GM21360 (cell line): ENCODE data around the gene BRD3.
"Not testable (repeated sequence)": the region's sequence is repeated elsewhere in the genome, so short reads cannot be mapped to it uniquely, and the experiment has no call there.

Experiments used
- ATAC-seq: cut with Tn5 transposase; IDR thresholded peaks from one replicate; pipeline ENCODE4 v1.9.1; 2021; ENCODE audit warnings: mild to moderate bottlenecking, moderate library complexity; ENCODE audit not compliant: unreplicated experiment

BRD3 gene

DNA sequence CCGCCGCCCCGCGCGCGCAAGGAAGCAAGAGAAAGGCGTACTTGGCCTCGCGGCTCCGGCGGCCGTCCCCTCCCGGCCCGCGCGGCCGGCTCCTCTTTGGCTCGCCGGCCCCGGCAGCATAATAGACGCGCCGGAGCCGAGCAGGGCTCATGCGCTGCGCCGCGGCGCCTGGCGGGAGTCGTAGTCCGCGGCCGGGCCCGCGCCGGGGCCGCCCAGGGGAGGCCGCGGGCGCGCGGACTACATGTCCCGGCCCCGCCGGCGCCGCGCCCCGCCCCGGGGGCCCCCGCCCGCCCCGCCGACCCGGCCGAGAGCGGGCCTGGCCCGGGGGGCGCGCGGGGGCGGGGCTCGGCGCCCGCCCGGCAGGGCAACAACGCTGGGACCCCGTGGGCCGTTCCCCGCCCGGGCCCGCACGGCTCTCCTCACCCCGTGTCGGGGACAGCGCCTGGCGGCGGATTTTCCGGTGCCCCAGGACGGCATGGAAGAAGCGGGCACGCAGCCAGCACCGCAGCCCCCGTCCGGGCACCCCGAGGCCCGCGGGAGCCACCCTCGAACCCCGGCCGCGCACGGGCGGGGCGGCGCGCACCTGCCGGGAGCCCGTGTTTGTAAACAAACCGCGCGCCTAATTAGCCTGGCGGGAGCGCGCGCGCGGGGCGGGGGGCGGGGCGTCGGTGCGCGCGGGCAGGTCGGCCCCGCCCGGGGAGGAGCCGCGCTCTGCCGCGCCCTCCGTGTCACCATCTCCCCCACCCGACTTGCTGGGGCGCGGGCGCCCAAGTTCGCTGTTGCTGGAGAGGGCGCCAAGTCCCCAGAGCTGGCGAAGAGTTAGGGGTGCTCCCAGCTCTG is at the start of gene BRD3:
BRD3 (minus strand) TSS at position 123 of the 840 bp plus-strand sequence. CDS start 14,549 bp downstream, outside the sequence.
- ATAC-seq, result peak; percentile 63

DNA sequence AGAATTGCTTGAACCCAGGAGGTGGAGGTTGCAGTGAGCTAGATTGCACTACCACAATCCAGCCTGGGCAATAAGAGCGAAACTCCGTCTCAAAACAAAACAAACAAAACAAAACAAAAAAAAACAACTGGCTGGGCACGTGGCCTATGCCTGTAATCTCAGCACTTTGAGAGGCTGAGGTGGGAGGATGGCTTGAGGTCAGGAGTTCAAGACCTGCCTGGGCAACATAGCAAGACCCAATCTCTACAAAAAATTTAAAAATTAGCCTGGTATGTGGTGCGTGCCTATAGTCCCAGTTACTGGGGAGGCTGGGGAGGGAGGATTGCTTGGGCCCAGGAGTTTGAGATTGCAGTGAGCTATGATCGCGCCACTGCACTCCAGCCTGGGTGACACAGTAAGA is 44.7 kb upstream of the BRD3 start:
- ATAC-seq, result no peak

DNA sequence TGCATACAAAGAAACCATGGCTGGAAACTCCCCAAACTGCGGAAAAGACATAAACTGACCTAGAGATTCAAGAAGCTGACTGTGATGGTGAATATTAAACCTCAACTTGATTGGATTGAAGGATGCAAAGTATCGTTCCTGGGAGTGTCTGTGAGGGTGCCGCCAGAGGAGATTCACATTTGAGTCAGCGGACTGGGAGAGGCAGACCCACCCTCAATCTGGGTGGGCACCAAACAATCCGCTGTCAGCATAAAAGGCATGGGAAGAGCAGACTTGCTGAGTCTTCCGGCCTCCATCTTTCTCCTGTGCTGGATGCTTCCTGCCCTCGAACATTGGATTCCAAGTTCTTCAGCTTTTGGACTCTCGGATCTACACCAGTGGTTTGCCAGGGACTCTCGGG is 43.2 kb upstream of the BRD3 start:
- ATAC-seq, result no peak

DNA sequence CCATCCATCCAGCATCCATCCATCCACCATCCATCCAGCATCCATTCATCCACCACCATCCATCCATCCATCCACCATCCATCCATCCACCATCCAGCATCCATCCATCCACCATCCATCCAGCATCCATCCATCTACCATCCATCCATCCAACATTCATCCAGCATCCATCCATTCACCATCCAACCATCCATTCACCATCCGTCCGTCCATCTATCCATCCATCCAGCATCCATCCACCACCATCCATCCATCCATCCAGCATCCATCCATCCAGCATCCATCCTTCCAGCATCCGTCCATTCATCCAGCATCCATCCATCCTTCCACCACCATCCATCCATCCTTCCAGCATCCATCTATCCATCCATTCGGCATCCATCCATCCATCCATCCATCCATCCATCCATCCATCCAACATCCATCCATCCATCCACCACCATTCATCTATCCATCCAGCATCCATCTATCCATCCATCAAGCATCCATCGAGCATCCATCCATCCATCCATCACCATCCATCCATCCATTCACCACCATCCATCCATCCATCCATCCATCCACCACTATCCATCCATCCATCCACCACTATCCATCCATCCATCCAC is 35.7 kb upstream of the BRD3 start:
- no peak for ATAC-seq

DNA sequence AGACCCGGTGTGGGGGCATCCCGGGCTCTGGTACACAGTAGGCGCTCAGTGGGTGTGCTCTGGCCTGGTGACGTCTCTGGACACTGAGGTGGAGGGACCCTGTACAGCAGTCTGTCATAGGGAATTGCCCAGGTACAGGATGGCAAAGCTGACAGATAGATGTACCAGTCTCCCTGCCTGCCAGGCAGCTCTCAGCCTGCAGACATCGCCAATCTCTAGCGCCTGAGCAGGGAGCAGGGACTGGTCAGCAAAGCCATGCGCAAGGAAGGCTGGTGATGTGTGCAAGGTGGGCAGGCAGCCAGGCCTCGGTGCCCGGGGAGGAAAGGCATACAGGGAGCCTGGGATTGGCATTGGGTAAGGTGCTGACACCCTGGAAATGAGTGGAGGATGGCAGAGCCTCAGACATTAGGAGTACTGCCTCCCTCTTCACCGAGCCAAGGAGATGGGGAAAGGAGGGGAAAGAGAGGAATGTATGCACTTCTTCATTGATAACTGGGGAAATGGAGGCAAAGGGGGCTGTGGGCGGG is 33.9 kb upstream of the BRD3 start:
- ATAC-seq, result no peak

DNA sequence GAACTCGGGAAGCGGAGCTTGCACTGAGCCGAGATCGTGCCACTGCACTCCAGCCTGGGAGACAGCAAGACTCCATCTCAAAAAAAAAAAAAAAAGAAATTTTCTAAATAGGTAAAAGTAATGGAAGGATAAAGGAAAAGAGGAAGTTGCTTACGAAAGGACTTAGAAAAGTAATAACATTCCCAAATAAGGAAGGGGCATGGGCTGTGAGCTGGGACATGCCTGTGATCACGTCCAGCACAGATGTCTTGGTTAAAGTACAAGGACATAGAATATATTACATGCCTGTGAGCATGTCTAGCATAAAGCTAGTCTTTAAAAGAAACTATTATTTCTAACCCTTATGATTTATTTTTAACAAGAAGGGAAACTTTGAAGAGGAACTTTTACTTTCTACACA is 33.3 kb upstream of the BRD3 start:
- not testable (repeated sequence) for ATAC-seq

DNA sequence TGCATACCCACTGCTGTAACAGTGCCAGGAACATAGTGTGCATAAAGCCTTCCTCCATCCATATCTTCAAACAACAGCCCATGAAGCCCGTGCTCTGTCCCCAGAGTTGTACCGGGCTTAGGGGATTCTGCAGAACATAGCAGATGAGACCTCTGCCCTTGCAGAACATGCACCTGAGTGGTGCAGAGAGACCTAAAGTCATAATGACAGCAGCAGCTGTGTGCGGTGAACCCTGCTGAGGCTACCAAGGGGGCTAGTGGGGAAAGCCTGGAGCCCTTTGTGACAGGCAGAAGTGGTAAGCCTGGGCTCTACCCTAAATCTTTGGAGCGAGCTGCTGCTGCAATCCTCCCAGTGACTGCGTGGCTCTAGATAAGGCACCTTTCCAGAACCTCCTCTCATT is 32.2 kb upstream of the BRD3 start:
- ATAC-seq, result no peak

DNA sequence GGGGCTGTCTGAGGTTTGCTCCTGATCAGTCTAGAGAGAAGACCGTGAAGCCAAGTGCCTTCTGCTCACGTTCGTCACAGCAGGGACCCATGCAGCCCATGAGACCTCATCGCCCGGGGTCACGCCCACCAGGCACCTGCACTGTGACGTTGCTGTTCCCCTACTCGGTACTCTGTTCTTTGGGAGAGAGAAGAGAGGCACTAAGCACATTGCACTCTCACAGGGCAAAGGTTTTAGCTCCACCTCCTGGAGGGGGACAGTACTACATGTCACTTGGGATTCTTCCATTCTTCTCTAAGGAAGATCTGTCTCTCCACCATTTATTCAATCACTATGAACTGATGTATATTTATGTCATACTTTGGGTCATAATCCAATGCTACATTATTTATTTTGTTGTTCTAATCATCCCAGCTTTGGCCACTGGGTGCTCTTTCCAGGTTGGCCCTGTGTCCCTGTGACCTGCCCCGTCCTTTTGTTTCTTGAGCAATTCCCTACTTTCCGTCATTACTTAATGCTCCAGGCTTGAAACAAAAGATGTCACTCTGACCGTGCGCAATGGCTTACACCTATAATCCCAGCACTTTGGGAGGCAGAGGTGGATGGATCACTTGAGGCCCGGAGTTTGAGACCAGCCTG is 31.4 kb upstream of the BRD3 start:
- ATAC-seq, result no peak

DNA sequence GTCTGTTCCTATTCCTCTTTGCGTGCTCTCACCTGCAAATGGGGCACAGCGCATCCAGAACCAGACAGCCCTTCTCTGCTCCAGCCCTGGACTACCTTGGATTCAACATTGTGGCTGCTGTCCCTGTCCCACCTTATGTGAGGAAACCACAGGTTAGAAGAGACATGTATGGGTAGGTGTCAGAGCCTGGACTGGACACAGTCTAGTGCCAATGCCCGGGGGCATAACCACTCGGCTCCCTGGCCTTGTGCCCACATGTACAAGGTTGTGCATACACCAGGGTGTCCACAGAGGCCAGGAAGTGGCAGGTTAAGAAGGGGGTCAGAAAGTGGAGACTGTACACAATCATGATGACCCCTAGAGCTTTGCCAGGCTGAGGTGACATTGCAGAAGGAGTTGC is 22.1 kb upstream of the BRD3 start:
- ATAC-seq, result no peak

DNA sequence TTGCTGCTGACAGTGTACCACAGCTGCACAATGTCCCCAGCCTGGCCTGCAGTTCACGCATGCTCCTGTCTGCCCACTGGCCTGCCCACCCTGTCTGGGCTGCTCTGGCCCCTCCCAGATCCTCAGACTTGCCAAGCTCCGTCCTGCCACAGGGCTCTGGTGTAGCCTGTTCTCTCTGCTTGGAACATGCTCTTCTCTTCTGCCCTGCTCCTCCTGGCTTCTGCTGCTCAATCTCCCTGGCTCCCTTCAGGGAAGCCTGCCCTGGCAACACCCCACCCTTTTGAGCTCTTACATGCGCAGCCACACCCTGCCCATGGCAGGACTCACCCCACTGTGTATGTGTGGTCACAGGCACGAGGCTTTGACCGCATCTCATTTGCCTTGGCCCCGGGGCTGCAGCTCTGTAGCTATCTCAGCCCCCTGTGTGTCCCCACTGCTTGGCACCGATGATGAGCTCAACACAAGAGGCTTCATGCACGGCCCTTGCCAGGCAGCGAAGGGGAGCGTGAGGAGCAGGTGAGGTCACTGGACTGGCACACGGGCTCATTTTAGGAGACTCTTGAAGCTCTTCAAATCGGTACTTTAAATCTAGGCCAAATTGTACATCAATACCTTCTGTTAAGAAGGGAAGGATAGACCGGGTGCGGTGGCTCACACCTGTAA is 20.4 kb upstream of the BRD3 start:
- ATAC-seq, result no peak

DNA sequence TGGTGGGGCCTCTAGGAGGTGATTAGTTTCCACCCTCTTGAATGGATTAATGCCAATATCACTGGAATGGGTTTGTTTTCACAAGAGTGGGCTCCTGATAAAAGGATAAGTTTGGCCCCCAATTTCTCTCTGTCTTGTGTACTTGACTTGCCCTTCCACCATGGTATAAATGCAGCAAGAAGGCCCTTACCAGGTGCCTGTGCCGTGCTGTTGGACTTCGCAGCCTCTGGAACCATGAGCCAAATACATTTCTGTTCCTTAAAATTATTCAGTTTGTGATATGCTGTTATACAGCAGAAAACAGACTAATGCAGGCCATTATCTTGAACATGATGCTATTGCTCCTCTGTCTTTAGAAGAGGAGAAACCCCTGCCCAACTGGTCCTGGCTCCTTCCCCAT is 17.8 kb upstream of the BRD3 start:
- no peak for ATAC-seq

DNA sequence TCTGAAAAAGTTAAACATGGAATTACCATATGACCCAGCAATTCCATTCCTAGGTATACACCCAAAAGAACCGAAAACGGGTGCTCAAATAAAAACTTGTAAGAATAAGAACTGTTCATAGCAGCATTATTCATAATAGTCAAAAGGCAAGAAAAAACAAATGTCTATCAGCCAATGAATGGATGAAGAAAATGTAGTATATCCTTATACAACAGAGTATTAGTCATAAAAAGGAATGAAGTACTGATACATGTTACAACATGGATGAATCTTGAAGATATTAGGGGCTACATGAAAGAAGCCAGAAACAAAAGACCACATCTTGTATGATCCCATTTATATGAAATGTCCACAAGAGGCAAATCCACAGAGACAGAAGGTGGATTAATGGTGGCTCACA is 15.6 kb upstream of the BRD3 start:
- ATAC-seq, result no peak

DNA sequence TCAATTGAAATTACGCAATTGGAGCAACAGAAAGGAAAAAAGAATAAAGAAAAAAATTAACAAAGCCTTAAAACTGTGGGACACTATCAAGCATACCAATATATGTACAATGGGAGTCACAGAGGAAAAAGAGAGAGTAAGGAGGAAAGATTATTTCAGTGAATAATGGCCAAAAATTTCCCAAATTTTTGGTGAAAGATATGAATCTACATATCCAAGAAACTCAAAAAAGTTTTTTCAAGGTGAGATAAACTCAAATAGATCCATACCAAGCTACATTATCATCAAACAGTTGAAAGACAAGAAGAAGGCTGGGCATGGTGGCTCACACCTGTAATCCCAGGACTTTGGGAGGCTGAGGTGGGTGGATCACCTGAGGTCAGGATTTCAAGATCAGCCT is 8.8 kb upstream of the BRD3 start:
- no peak for ATAC-seq

DNA sequence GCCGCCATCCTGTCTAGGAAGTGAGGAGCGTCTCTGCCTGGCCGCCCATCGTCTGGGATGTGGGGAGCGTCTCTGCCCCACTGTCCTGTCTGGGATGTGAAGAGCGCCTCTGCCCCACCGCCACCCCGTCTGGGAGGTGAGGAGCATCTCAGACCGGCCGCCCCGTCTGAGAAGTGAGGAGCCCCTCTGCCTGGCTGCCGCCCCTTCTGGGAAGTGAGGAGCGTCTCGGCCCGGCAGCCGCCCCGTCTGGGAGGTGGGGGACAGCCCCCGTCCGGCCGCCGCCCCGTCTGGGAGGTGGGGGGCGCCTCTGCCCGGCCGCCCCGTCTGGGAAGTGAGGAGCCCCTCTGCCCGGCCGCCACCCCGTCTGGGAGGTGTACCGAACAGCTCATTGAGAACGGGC is 7.9 kb upstream of the BRD3 start:
- not testable (repeated sequence) for ATAC-seq

DNA sequence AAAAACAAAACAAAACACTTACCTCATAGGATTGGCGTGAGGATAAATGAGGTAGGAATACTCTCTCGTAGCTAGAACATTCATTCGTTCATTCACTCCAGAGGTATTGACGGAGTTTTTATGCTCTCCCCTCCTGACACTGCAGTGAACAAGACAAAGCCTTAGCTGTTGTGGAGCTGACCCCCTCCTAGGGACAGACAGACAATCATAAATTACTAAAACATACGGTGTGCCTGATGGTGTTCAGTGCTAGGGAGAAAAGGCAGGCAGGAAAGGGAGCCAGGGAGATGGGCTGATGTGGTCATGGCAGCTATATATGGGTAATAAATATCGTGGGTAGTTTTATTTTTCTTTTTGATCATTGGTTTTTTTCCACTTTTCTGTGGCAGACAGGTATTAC is 5.7 kb upstream of the BRD3 start:
- ATAC-seq, result no peak

DNA sequence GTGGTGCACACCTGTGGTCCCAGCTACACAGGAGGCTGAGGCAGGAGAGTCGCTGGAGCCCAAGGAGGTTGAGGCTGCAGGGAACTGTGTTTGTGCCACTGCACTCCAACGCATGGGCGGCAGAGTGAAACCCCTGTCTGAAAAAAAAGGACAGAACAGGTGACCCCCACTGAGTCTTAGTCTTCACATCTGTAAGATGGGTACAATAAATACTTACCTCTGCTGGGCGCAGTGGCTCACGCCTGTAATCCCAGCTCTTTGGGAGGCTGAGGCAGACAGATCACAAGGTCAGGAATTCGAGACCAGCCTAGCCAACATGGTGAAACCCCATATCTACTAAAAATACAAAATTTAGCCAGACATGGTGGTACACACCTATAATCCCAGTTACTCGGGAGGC is 4.9 kb upstream of the BRD3 start:
- ATAC-seq, result not testable (repeated sequence)

DNA sequence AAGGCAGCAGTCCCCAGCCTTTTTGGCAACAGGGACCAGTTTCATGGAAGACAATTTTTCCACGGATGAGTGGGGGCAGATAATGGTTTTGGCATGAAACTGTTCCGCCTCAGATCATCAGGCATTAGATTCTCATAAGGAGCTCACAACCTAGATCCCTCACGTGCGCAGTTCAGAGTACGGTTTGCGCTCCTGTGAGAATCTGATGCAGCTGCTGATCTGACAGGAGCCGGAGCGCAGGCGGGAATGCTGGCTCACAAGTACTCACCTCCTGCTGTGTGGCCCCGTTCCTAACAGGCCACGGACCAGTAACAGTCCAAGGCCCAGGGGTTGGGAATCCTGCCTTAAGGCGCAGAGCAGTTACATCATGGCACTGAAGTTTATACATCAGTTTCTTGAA is 3.3 kb upstream of the BRD3 start:
- ATAC-seq, result no peak

DNA sequence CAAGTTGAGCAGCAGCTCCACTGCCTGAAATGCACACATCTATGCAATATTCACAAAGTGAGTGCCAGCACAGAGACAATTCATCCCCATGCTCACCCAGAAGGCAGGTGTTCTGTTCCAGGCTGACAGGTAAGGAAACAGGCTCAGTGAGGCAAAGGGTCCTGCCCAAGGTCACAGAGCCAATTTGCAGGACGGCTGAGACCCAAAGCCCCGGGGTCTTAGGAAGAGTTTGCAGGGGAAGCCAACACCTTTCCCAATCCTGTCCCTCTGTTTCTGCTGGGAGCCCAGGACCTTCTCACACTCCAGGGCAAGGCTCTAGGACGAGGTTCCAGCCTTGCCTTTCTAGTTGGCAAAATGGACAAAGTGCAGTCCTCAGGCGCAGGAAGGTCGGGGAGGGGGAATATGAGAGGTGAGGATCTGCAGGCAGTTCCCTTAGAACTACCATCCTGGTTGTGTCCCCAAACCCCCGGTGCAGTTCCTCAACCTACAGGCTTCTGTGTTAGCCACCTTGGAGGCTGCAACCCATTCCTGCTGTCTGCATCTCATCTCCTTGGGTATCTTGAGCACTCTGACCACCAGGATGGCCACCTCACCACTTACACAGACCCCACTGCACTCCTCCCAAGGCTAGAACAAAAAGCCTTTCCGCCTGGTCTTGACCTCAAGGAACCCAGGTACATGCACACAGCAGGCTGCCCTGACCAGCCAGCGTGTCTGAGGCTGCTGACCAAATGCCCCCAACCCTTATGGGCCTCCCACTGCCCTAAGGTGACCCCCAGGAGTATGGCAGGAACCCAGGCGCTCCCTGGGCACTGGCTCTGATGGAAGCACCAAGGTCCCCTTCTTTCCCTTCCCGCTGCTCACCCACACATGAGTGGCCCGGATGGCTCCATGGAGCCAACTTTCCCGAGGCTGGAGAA is 1.9 kb upstream of the BRD3 start:
- ATAC-seq, result no peak

DNA sequence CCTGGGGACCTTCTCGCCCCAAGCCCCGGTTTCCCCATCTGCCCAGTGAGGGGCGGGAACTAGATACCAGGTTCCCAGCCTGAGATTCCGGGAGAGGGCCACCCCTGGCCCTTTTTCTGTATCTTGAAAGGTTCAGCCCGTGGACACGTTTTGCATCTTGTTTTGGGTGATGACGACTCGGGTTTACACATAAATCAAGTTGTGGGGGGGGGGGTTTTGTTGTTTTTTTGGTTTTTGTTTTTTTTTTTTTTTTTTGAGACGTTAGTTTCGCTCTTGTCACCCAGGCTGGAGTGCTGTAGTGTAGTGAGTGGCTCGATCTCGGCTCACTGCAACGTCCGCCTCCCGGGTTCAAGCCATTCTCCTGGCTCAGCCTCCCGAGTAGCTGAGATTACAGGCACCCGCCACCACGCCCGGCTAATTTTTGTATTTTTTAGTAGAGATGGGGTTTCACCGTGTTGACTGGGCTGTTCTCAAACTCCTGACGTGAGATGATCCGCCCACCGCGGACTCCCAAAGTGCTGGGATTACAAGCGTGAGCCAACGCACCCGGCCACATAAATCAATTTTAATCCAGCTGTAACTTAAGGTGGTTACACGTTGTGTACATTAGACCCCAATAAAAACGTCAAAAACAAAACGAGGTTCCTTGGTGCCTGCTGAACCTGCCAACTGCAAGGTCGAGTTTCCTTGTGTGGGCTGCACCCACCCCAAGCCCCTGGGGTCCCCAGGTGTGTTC is 1.1 kb upstream of the BRD3 start:
- ATAC-seq, result no peak
